Measurements from ENCODE around the gene PPFIBP2. TPM values are rescaled to one million over a fixed set of nuclear protein-coding genes. Genes with fewer than 3 reads are reported as not detected.

PPFIBP2 gene
- total RNA-seq, 1 donor from 2014 or later = 65.8 TPM

DNA sequence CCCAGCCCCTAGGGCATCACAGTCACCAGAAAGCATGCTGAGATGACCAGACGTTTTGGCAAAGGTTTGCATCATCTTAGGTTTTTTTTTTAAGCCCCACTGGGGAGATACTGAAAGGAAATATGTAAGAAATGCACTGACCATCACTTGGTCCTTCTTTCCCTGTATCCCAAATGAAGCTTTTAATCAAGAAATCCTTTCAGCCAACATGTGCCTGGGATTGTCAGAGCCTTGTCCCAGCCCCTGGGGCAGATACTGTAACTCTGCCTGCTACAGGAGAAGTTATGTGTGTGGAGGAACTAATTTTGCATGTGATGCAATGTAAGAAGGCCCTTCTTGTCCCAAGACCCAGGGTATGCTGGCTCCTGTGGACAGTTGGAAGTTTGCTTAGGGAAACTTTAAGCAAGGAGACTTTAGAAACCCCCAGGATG lies 65.6 kb downstream of the PPFIBP2 start:
- Histone ChIP-seq H3K36me3 (ENCODE audit: control insufficient read depth in 3 of 3, insufficient read depth in 3 of 3, low read length in 3 of 3) (no peaks in the 10 kb centered on the region), H3K9ac (ENCODE audit: low read depth in 1 of 3, low read length in 3 of 3) (peak overlapping the region in 2 of 3 donors; percentile 16 to 55), H3K4me3 (ENCODE audit: low read length in 3 of 3) (peak overlapping the region; percentile 11 to 75 (median 68)), H3K27me3 (ENCODE audit: control insufficient read depth in 3 of 3, insufficient read depth in 3 of 3, low read length in 3 of 3) (no peaks in the 10 kb centered on the region), H3K27ac (ENCODE audit: low read depth, low read length) (peak overlapping the region; percentile 92), H3K9me3 (ENCODE audit: control insufficient read depth in 3 of 3, low read length in 3 of 3) (no peaks in the 10 kb centered on the region), H3K4me1 (ENCODE audit: control insufficient read depth in 3 of 3, insufficient read depth in 3 of 3, low read length in 3 of 3) (peaks cover 76 to 91% (median 83%) of the 10 kb centered on the region in 3 donors)

DNA sequence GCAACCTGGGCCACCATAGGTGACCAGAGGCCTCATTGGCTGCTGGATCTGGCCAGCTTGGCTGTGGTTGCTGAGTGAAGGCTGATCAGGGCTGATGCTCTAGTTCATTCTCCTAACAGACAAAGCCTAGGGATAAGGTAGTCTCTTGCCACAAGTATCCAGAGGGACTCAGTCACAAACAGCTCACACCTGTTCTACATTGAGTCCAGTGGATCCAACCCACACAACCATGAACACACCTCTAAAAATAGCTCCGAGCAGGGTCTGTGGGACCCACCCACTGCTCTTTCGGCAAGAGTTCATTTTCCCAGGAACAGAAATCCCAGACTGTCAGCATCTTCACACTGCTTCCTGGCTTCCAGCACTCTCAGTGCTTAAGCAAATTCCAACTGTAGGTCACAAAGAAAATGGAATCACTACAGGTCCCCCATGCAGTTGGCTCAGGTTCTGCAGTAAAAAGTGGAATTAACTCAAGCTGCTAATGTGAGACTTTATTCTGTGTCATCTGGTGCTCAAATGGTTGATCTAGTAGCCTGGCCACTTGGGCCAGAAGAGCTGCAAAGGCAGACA lies 67.3 kb downstream of the PPFIBP2 start:
- H3K4me3 ChIP-seq (ENCODE audit: low read length in 3 of 3) = peak overlapping the region in 2 of 3 donors; percentile 11 to 19
- H3K4me1 ChIP-seq (ENCODE audit: control insufficient read depth in 3 of 3, insufficient read depth in 3 of 3, low read length in 3 of 3) = peaks cover 76 to 89% (median 80%) of the 10 kb centered on the region in 3 donors
- H3K27ac ChIP-seq (ENCODE audit: low read depth, low read length) = peak overlapping the region; percentile 92

DNA sequence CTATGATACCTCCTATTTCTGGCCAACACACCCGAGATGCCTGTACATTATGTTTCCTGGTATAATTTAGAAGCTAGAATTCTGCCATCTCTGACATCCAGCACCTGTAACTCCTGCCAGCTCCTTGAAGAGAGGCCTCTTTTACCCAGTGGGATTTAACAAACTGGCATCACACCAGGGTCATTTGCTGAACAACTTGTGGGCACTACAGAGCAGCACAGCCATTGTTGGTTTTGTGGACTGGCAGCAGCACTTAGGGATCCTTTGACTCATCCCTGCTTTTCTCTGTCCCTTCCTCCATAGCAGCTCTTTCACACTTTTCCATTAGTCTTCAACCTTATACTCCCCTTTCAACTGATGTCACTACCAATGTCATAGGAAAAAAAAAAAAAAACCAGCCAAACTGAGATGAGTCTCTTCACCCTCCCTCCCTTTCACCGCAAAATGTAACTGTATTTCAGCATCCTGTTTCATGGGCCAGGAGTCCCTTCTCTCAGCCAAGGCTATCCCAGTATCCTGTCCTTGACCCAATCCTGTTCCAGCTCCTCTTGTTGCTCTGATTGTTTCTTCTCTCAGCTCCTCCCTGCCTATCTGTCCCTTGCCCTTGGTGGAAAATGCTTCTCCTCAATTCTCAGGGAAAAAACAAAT lies 68.7 kb downstream of the PPFIBP2 start:
- Histone ChIP-seq H3K9me3 (ENCODE audit: control insufficient read depth in 3 of 3, low read length in 3 of 3) (no peaks in the 10 kb centered on the region), H3K27me3 (ENCODE audit: control insufficient read depth in 3 of 3, insufficient read depth in 3 of 3, low read length in 3 of 3) (no peaks in the 10 kb centered on the region), H3K27ac (ENCODE audit: low read depth, low read length) (peak overlapping the region; percentile 48), H3K36me3 (ENCODE audit: control insufficient read depth in 3 of 3, insufficient read depth in 3 of 3, low read length in 3 of 3) (no peaks in the 10 kb centered on the region), H3K9ac (ENCODE audit: low read depth in 1 of 3, low read length in 3 of 3) (peak overlapping the region in 1 of 3 donors; percentile 25), H3K4me3 (ENCODE audit: low read length in 3 of 3) (no peak overlapping the region), H3K4me1 (ENCODE audit: control insufficient read depth in 3 of 3, insufficient read depth in 3 of 3, low read length in 3 of 3) (peaks cover 66 to 82% (median 67%) of the 10 kb centered on the region in 3 donors)

More for the DNA sequence above, 67.3 kb downstream of the PPFIBP2 start:
- no peaks in the 10 kb centered on the region for H3K27me3 ChIP-seq (ENCODE audit: control insufficient read depth in 3 of 3, insufficient read depth in 3 of 3, low read length in 3 of 3)
- no peaks in the 10 kb centered on the region for H3K36me3 ChIP-seq (ENCODE audit: control insufficient read depth in 3 of 3, insufficient read depth in 3 of 3, low read length in 3 of 3)
- H3K9me3 ChIP-seq (ENCODE audit: control insufficient read depth in 3 of 3, low read length in 3 of 3) = no peaks in the 10 kb centered on the region
- H3K9ac ChIP-seq (ENCODE audit: low read depth in 1 of 3, low read length in 3 of 3) = peak overlapping the region in 1 of 3 donors; percentile 7

DNA sequence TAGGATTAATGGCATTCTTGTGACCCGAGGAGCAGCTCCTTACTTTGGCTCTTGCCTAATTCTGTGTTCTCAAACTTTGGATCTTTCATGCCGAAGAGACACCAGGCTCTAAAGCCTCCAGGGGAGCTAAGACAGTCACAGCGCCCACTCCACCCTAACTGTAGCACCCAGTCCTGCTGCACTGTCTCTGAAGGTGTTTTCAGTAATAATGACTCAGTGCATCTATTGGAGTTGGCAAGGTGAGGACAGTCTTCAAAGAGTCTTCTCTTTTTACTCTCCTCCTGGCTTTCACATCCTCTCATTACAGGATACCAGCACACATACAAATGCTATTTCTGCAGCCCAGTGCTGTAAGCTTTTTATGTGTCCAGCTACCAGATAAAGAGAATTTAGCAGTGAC lies 69.4 kb downstream of the PPFIBP2 start:
- Histone ChIP-seq H3K4me3 (ENCODE audit: low read length in 3 of 3) (no peak overlapping the region), H3K36me3 (ENCODE audit: control insufficient read depth in 3 of 3, insufficient read depth in 3 of 3, low read length in 3 of 3) (no peaks in the 10 kb centered on the region), H3K4me1 (ENCODE audit: control insufficient read depth in 3 of 3, insufficient read depth in 3 of 3, low read length in 3 of 3) (peaks cover 61 to 83% (median 65%) of the 10 kb centered on the region in 3 donors), H3K27me3 (ENCODE audit: control insufficient read depth in 3 of 3, insufficient read depth in 3 of 3, low read length in 3 of 3) (no peaks in the 10 kb centered on the region), H3K9ac (ENCODE audit: low read depth in 1 of 3, low read length in 3 of 3) (no peak overlapping the region), H3K9me3 (ENCODE audit: control insufficient read depth in 3 of 3, low read length in 3 of 3) (no peaks in the 10 kb centered on the region), H3K27ac (ENCODE audit: low read depth, low read length) (peak overlapping the region; percentile 10)

DNA sequence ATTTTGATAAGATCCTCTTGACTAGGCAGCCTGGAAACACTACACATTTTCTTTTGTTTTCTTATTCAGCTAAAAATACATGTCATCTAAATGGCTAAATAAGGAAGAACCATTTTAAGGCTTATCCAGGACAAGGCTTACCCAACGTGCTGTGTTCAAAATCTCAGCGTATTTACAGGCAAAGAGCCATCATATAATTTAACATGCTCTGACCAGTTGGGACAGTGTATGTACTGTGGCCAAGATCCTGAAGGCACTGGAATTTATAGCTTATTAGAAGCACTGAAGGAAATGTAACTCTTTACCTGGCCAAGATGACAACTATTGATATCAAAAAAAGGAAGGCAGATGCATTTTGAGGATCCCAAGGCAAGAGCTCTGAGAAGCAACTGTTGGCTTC lies 71.1 kb downstream of the PPFIBP2 start:
- Histone ChIP-seq H3K4me1 (ENCODE audit: control insufficient read depth in 3 of 3, insufficient read depth in 3 of 3, low read length in 3 of 3) (peaks cover 48 to 70% (median 50%) of the 10 kb centered on the region in 3 donors), H3K9me3 (ENCODE audit: control insufficient read depth in 3 of 3, low read length in 3 of 3) (no peaks in the 10 kb centered on the region), H3K27me3 (ENCODE audit: control insufficient read depth in 3 of 3, insufficient read depth in 3 of 3, low read length in 3 of 3) (no peaks in the 10 kb centered on the region), H3K27ac (ENCODE audit: low read depth, low read length) (no peak overlapping the region), H3K36me3 (ENCODE audit: control insufficient read depth in 3 of 3, insufficient read depth in 3 of 3, low read length in 3 of 3) (no peaks in the 10 kb centered on the region), H3K9ac (ENCODE audit: low read depth in 1 of 3, low read length in 3 of 3) (no peak overlapping the region), H3K4me3 (ENCODE audit: low read length in 3 of 3) (no peak overlapping the region)

DNA sequence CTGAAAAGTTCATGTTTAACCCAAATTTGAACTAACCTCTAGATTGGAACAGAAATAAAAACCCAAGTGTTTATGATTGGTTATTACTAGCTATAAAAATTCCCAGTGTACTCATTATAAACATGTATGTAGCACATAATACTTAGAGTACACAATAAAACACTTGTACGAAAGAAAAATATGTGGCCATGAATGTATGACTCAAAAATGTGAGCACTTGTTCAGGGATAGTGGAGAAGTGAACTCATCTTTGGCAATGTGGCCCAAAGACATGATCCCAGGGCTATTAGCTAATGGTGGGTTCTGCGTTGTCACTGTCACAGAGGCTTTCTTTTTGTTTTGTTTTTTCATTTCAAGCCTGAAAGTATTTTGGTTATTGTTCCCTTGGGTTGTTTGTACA lies 72.0 kb downstream of the PPFIBP2 start:
- no peaks in the 10 kb centered on the region for H3K9me3 ChIP-seq (ENCODE audit: control insufficient read depth in 3 of 3, low read length in 3 of 3)
- H3K4me1 ChIP-seq (ENCODE audit: control insufficient read depth in 3 of 3, insufficient read depth in 3 of 3, low read length in 3 of 3) = peaks cover 44 to 70% (median 50%) of the 10 kb centered on the region in 3 donors
- no peak overlapping the region for H3K27ac ChIP-seq (ENCODE audit: low read depth, low read length)
- no peaks in the 10 kb centered on the region for H3K36me3 ChIP-seq (ENCODE audit: control insufficient read depth in 3 of 3, insufficient read depth in 3 of 3, low read length in 3 of 3)
- no peak overlapping the region for H3K4me3 ChIP-seq (ENCODE audit: low read length in 3 of 3)
- H3K9ac ChIP-seq (ENCODE audit: low read depth in 1 of 3, low read length in 3 of 3) = no peak overlapping the region
- no peaks in the 10 kb centered on the region for H3K27me3 ChIP-seq (ENCODE audit: control insufficient read depth in 3 of 3, insufficient read depth in 3 of 3, low read length in 3 of 3)

DNA sequence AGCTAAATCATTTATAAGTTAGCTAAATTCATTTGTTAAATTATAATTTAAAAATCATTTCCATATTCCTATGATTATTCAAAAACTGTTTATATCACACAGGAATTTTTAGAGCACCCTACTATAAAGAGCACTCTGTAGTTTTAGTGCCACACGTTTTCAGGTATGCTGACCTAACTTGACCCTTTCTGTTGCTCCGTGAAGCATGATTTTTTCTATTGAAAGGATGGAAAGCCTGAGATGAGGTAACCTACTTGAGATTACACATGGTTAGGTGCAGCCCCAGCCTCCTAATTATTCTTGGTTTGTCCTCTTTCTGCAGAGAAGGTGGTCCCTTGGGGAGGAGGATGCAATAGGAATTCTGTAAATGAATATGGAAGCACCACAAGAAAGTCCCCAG lies 72.6 kb downstream of the PPFIBP2 start:
- peaks cover 41 to 66% (median 48%) of the 10 kb centered on the region in 3 donors for H3K4me1 ChIP-seq (ENCODE audit: control insufficient read depth in 3 of 3, insufficient read depth in 3 of 3, low read length in 3 of 3)
- no peaks in the 10 kb centered on the region for H3K36me3 ChIP-seq (ENCODE audit: control insufficient read depth in 3 of 3, insufficient read depth in 3 of 3, low read length in 3 of 3)
- H3K9ac ChIP-seq (ENCODE audit: low read depth in 1 of 3, low read length in 3 of 3) = no peak overlapping the region
- H3K4me3 ChIP-seq (ENCODE audit: low read length in 3 of 3) = no peak overlapping the region
- H3K9me3 ChIP-seq (ENCODE audit: control insufficient read depth in 3 of 3, low read length in 3 of 3) = no peaks in the 10 kb centered on the region
- no peaks in the 10 kb centered on the region for H3K27me3 ChIP-seq (ENCODE audit: control insufficient read depth in 3 of 3, insufficient read depth in 3 of 3, low read length in 3 of 3)
- no peak overlapping the region for H3K27ac ChIP-seq (ENCODE audit: low read depth, low read length)

DNA sequence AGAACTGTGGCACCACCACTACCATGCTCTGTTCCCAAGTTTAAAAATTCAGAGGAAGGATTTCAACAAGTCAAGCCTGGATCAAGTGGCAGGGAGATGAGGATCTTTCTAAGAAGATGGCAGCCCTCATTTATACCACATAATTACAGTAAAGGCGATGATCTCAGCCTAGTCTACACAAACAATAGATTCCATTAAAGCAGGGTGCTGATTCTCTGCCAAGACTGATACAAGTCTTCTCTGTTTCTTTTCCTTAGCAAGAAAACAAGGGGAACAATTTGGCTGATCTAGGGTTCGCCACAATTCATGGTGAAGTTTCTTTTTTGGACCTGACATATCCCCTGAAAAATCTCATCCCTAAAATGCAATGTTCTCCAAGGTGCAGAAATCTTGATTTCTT lies 73.9 kb downstream of the PPFIBP2 start:
- no peak overlapping the region for H3K27ac ChIP-seq (ENCODE audit: low read depth, low read length)
- H3K36me3 ChIP-seq (ENCODE audit: control insufficient read depth in 3 of 3, insufficient read depth in 3 of 3, low read length in 3 of 3) = no peaks in the 10 kb centered on the region
- H3K27me3 ChIP-seq (ENCODE audit: control insufficient read depth in 3 of 3, insufficient read depth in 3 of 3, low read length in 3 of 3) = no peaks in the 10 kb centered on the region
- peaks cover 46 to 69% (median 52%) of the 10 kb centered on the region in 3 donors for H3K4me1 ChIP-seq (ENCODE audit: control insufficient read depth in 3 of 3, insufficient read depth in 3 of 3, low read length in 3 of 3)
- no peak overlapping the region for H3K4me3 ChIP-seq (ENCODE audit: low read length in 3 of 3)
- H3K9ac ChIP-seq (ENCODE audit: low read depth in 1 of 3, low read length in 3 of 3) = no peak overlapping the region
- no peaks in the 10 kb centered on the region for H3K9me3 ChIP-seq (ENCODE audit: control insufficient read depth in 3 of 3, low read length in 3 of 3)

DNA sequence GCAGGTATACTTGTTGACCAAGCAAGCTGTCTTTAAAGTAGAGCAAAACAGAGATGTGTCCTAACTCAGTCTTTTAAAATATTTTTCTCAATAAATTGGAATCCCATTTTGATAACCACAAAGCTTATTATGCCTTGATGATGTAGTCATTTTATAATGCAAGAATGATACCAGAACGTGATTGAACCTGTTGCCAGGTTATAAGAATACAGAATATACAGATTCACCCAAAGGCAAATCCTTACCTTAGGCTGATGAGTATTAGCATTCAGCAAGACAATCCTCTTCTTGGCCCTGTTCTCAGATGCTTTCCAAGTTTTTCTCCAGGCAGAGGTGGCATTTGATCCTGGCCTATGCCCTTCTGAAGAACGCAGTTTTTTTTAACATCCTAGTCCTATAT lies 76.1 kb downstream of the PPFIBP2 start:
- Histone ChIP-seq H3K4me1 (ENCODE audit: control insufficient read depth in 3 of 3, insufficient read depth in 3 of 3, low read length in 3 of 3) (peaks cover 42 to 65% (median 46%) of the 10 kb centered on the region in 3 donors), H3K9ac (ENCODE audit: low read depth in 1 of 3, low read length in 3 of 3) (no peak overlapping the region)

DNA sequence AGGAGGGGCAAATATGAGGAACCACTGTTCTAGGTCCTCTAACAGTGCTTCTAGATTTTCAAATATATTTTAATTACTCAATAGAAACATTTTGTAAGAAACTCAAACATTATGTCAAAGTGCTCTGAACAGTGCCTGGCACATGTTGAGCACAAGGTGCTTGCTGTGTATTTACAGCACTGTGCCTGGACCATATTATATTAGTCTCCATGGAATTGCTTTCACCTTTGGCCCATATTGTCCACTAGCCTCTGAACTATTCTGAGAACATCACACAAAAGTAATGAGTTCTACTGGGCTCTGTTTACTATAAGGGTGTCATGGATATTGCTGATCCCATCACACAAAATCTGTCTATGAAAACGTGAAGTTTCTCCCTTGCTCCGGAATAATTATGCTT lies 76.7 kb downstream of the PPFIBP2 start:
- Histone ChIP-seq H3K4me3 (ENCODE audit: low read length in 3 of 3) (no peak overlapping the region), H3K4me1 (ENCODE audit: control insufficient read depth in 3 of 3, insufficient read depth in 3 of 3, low read length in 3 of 3) (peaks cover 38 to 61% (median 40%) of the 10 kb centered on the region in 3 donors), H3K9ac (ENCODE audit: low read depth in 1 of 3, low read length in 3 of 3) (no peak overlapping the region), H3K27me3 (ENCODE audit: control insufficient read depth in 3 of 3, insufficient read depth in 3 of 3, low read length in 3 of 3) (no peaks in the 10 kb centered on the region), H3K27ac (ENCODE audit: low read depth, low read length) (no peak overlapping the region), H3K36me3 (ENCODE audit: control insufficient read depth in 3 of 3, insufficient read depth in 3 of 3, low read length in 3 of 3) (no peaks in the 10 kb centered on the region), H3K9me3 (ENCODE audit: control insufficient read depth in 3 of 3, low read length in 3 of 3) (no peaks in the 10 kb centered on the region)

More for the DNA sequence above, 76.1 kb downstream of the PPFIBP2 start:
- Histone ChIP-seq H3K27me3 (ENCODE audit: control insufficient read depth in 3 of 3, insufficient read depth in 3 of 3, low read length in 3 of 3) (no peaks in the 10 kb centered on the region), H3K27ac (ENCODE audit: low read depth, low read length) (no peak overlapping the region), H3K36me3 (ENCODE audit: control insufficient read depth in 3 of 3, insufficient read depth in 3 of 3, low read length in 3 of 3) (no peaks in the 10 kb centered on the region), H3K4me3 (ENCODE audit: low read length in 3 of 3) (no peak overlapping the region), H3K9me3 (ENCODE audit: control insufficient read depth in 3 of 3, low read length in 3 of 3) (no peaks in the 10 kb centered on the region)
